Esophagus squamous epithelium (tissue), 4 donors: ENCODE results near the gene B3GNT7.

Experiments
- POLR2A ChIP-seq, 4 donors: fragments of 450-650 bp; IDR thresholded peaks; one replicate each; pipeline ENCODE4 v1.6.1; 2017; ENCODE audit warnings: antibody characterized with exemption in 4 of 4, mild to moderate bottlenecking in 4 of 4, moderate library complexity in 3 of 4
- TF ChIP-seq, protein P1 (sequence below), 6 experiments: fragments of 450-650 bp in 4 of 6; fragments of 200-600 bp in 2 of 6; sonication (generic) in 2 of 6; IDR thresholded peaks; one replicate each; pipeline ENCODE4 v1.5.1; 2016 to 2019; ENCODE audit warnings: antibody characterized with exemption in 6 of 6, mild to moderate bottlenecking in 4 of 6, moderate library complexity in 4 of 6

DNA sequence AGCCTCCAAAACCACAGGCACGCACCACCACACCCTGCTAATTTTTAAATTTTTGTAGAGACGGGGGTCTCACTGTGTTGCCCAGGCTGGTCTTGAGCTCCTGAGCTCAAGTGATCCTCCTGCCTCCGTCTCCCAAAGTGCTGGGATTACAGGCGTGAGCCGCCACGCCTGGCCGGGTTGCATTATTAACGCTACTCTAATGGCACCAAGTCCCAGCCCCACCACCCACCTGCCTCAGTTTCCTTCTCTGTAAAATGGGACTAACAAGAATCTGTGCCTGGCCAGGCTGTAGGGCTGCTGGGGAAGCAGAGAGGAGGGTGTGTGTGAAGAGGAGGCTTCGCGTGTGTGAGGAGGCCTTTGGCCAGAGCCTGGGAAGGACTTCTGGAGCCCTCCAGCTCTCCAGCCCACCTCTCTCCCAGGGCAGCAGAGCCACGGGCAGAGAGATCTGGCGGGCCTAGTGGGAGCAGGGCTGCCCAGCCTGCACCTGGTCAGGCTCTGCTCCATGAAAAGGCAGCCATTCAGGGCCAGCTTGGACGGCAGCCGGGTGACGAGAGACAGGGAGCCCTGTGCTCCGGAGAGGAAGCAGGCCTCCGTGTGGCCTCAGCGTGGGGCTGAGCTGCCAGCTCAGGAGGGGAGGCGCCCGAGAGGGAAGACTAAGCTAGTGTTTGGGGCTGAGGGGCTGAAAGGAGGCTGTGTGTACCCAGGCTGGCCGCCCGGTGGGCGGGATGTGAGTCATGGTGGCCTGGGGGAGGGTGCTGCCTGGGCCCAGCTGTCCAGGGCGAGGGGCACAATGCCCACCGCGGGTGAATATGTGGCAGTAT, 7.4 kb upstream of the B3GNT7 start:
- TF ChIP-seq POLR2A (IDR thresholded peaks at IDR 0.05): no peak
- TF ChIP-seq, protein P1, sequence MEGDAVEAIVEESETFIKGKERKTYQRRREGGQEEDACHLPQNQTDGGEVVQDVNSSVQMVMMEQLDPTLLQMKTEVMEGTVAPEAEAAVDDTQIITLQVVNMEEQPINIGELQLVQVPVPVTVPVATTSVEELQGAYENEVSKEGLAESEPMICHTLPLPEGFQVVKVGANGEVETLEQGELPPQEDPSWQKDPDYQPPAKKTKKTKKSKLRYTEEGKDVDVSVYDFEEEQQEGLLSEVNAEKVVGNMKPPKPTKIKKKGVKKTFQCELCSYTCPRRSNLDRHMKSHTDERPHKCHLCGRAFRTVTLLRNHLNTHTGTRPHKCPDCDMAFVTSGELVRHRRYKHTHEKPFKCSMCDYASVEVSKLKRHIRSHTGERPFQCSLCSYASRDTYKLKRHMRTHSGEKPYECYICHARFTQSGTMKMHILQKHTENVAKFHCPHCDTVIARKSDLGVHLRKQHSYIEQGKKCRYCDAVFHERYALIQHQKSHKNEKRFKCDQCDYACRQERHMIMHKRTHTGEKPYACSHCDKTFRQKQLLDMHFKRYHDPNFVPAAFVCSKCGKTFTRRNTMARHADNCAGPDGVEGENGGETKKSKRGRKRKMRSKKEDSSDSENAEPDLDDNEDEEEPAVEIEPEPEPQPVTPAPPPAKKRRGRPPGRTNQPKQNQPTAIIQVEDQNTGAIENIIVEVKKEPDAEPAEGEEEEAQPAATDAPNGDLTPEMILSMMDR (IDR thresholded peaks at IDR 0.05): no peak
